ENCODE results near the gene WEE2.
"Not testable (repeated sequence)": the region's sequence is repeated elsewhere in the genome, so short reads cannot be mapped to it uniquely, and the experiment has no call there.

Gene WEE2

GRCh38 chr7:141708351-141708750 lies at the start of gene WEE2:
Gene WEE2 (plus strand): TSS chr7:141708353. CDS start chr7:141708759, 406 bp downstream.
- no peak for DNase-seq (ENCODE audit: low spot score)

- no peak for DNase-seq (ENCODE audit: low spot score)
Measured at GRCh38 chr7:141659501-141659900, 48.7 kb upstream of the WEE2 start.

GRCh38 chr7:141660259-141660658 lies 47.9 kb upstream of the WEE2 start:
- DNase-seq (ENCODE audit: low spot score), result no peak

- no peak for DNase-seq (ENCODE audit: low spot score)
Measured at GRCh38 chr7:141663081-141663849, 44.9 kb upstream of the WEE2 start.

DNA sequence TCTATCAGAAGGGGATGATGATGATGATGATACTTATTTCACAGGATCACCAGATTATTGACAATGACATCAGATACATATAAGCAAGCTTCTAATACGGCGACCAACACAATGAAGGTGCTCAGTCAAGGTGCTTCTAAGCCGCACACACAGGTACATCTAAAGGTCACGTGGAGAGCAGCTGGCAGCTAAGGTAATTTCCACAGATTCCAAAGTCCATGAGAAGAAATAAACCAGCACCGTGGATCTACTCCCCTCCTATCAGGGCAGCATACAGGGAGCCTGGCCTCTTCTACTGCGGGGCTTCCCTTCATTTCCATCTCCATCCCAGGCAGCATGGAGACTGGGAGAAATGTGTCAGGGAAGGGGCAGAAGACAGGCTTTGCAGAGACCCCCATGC lies 43.7 kb upstream of the WEE2 start:
- DNase-seq (ENCODE audit: low spot score), result no peak

GRCh38 chr7:141665208-141666035 lies 42.7 kb upstream of the WEE2 start:
- no peak for DNase-seq (ENCODE audit: low spot score)

DNA sequence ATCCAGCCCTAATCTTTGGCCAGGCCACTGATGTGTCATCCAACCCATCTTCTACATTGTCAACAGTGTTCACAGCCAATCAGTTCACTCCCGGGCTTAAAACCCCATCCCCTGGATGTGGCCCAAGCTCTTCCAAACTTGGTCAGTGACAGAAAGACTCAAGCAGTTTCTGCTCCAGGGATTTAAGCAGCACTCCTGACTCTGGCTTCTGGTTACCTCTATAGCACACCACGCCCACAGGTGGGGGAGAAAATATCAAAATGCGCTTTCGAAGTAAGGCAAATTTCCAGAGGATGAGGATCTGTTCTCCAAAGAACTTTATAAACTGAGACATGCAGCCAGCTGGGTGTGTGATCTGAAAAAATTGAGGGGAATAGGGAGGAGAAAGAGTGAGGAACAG lies 42.1 kb upstream of the WEE2 start:
- DNase-seq (ENCODE audit: low spot score), result no peak

GRCh38 chr7:141668853-141669252 lies 39.3 kb upstream of the WEE2 start:
- no peak for DNase-seq (ENCODE audit: low spot score)

DNA sequence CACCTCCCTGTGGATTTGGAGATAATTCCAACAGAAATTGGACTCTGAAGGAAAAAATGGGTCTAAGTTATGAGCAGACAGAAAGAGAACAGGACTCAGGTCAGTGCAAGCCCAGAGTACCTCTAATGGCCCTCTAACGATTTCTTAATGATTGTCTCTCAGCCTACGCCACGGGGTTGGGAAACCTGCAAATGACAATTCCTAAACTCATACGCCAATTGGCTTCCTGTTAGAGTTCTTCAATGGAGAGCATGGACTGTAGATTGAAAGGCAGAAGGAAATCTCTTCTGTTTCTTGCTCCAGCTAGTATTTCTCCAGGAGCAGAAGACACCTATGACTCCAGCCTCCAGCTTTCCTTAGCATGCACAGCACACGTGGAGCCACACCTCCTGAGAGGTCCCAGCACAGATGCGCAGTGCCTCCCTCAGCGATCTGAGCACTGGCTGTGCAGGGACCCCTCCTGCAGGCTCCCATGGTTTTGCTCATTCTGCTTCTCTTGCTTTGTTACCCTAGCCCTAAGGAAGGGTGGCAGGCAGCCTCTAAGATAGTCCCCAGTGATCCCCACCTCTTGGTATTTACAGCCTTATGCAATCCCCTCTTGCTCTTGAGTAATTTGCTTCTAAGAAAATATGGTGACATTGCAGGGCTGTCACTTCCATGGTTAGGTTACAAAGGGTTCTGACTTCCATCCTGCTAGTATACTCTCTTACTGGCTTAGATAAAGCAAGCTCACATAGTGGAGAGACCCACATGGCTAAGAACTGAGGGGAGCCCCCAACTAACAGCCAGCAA lies 36.3 kb upstream of the WEE2 start:
- no peak for DNase-seq (ENCODE audit: low spot score)

- no peak for DNase-seq (ENCODE audit: low spot score)
Measured at GRCh38 chr7:141673346-141673745, 34.8 kb upstream of the WEE2 start.

GRCh38 chr7:141674171-141674671 lies 33.9 kb upstream of the WEE2 start:
- no peak for DNase-seq (ENCODE audit: low spot score)

GRCh38 chr7:141674702-141675101 lies 33.5 kb upstream of the WEE2 start:
- peak; percentile 62 for DNase-seq (ENCODE audit: low spot score)

DNA sequence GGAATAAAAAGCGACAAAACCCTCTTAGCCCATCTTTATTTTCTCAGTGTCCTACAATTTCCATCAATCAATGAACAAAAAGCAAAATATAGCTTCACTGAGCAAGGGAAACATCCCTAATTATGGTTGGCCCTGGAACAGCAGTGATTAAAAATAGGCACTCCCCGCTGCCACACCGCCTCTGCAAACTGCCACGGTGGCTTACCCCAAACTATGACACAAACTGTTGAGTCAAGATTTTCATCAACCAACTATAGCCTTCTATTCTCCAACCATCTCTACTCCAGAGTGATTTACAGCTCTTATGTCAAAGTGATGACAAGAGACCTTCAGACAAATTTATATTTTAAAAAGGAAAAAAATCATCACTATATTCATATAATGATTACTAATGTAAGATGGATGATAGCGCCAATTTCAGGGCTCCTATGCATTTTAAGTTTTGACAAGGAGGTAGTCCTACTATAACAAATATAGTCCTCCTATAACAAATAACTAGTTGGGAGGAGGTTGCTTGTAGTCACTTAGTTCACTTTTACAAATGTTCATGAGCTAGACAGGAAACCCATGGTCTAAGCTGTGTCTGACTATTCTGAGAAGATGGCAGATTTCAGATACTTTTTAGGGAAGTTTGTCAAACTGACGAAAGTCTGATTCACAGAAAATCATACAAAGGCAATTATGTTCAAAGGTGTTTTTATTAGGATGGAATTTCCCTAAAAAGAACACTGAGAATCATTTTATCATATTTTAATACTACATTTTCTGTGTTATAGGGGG lies 32.5 kb upstream of the WEE2 start:
- DNase-seq (ENCODE audit: low spot score), result no peak

GRCh38 chr7:141676618-141677017 lies 31.5 kb upstream of the WEE2 start:
- DNase-seq (ENCODE audit: low spot score), result no peak

DNA sequence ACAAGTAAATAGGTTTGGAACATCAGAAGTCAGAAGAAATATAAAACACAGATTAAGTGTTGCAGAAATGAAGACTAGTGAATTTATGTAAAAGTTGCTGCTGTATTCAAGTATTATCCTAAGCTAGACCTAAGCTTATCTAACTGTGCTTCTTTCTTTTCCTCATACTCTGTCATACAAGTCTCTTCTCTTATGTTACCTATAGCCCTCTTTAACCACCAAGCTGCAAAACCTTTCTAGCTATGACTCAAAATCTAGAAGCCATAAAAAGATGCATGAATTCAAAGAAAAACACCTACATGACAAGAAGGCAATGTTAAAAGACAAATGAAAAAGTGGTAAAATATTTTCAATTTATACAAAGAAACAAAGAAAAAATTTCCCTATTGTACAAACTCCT lies 29.1 kb upstream of the WEE2 start:
- no peak for DNase-seq (ENCODE audit: low spot score)

- DNase-seq (ENCODE audit: low spot score), result no peak
Measured at GRCh38 chr7:141685285-141686023, 22.7 kb upstream of the WEE2 start.

- DNase-seq (ENCODE audit: low spot score), result no peak
Measured at GRCh38 chr7:141686074-141686473, 22.1 kb upstream of the WEE2 start.

- DNase-seq (ENCODE audit: low spot score), result no peak
Measured at GRCh38 chr7:141686670-141687069, 21.5 kb upstream of the WEE2 start.

- no peak for DNase-seq (ENCODE audit: low spot score)
Measured at GRCh38 chr7:141688043-141688442, 20.1 kb upstream of the WEE2 start.

GRCh38 chr7:141689072-141689825 lies 18.9 kb upstream of the WEE2 start:
- not testable (repeated sequence) for DNase-seq (ENCODE audit: low spot score)

Data from D341Med (cell line).